H9 (cell line): ENCODE measurements around the gene RHCE. TPM values are rescaled to one million over a fixed set of nuclear protein-coding genes. Genes with fewer than 3 reads are reported as not detected.
"Not testable (repeated sequence)": the region's sequence is repeated elsewhere in the genome, so short reads cannot be mapped to it uniquely, and the experiment has no call there.

ENCODE experiments used
- DNase-seq: peaks from one replicate; pipeline ENCODE4 v3.0.0-alpha.2; 2017
- H2AFZ ChIP-seq: one replicate; pipeline ENCODE4 v1.6.1; 2013; ENCODE audit warnings: mild to moderate bottlenecking, low read length, control low read depth, moderate library complexity
- H2AK5ac ChIP-seq: 2 replicates; pipeline ENCODE4 v1.6.1; 2013; ENCODE audit warnings: low read length, control low read depth, mixed read lengths; ENCODE audit not compliant: insufficient read length
- H2BK120ac ChIP-seq: one replicate; pipeline ENCODE4 v1.6.1; 2013; ENCODE audit warnings: low read depth, mild to moderate bottlenecking, low read length, control low read depth, inconsistent platforms; ENCODE audit not compliant: poor library complexity, severe bottlenecking
- H2BK12ac ChIP-seq: 2 replicates; pipeline ENCODE4 v1.6.1; 2013; ENCODE audit warnings: low read length, control low read depth, mixed read lengths, low read depth; ENCODE audit not compliant: insufficient read length
- H2BK15ac ChIP-seq: 2 replicates; pipeline ENCODE4 v1.6.1; 2013; ENCODE audit warnings: low read depth, low read length, control low read depth
- H2BK20ac ChIP-seq: one replicate; pipeline ENCODE4 v1.6.1; 2013; ENCODE audit warnings: low read depth, mild to moderate bottlenecking, low read length, control low read depth, inconsistent platforms; ENCODE audit not compliant: poor library complexity, severe bottlenecking
- H2BK5ac ChIP-seq: 2 replicates; pipeline ENCODE4 v1.6.1; 2013; ENCODE audit warnings: low read length, control low read depth, mixed read lengths; ENCODE audit not compliant: insufficient read length
- H3K14ac ChIP-seq: 2 replicates; pipeline ENCODE4 v1.6.1; 2013; ENCODE audit warnings: low read length, control low read depth; ENCODE audit not compliant: insufficient read depth
- H3K18ac ChIP-seq: 2 replicates; pipeline ENCODE4 v1.6.1; 2013; ENCODE audit warnings: low read depth, mild to moderate bottlenecking, mixed read lengths, low read length, control low read depth; ENCODE audit not compliant: insufficient read length
- H3K23ac ChIP-seq: 2 replicates; pipeline ENCODE4 v1.6.1; 2013; ENCODE audit warnings: low read length, control low read depth, mixed read lengths, low read depth; ENCODE audit not compliant: insufficient read length
- H3K23me2 ChIP-seq: 2 replicates; pipeline ENCODE4 v1.6.1; 2013; ENCODE audit warnings: low read depth, mild to moderate bottlenecking, mixed read lengths, low read length, control low read depth; ENCODE audit not compliant: insufficient read length, poor library complexity, severe bottlenecking
- H3K27ac ChIP-seq: 2 replicates; pipeline ENCODE4 v1.5.1; 2013; ENCODE audit warnings: low read length, control low read depth, mixed read lengths, low read depth; ENCODE audit not compliant: insufficient read length
- H3K27me3 ChIP-seq: 2 replicates; pipeline ENCODE4 v1.6.1; 2013; ENCODE audit warnings: low read length, control low read depth, inconsistent platforms; ENCODE audit not compliant: insufficient read depth
- H3K4ac ChIP-seq: 2 replicates; pipeline ENCODE4 v1.6.1; 2013; ENCODE audit warnings: low read depth, mild to moderate bottlenecking, control low read depth, inconsistent platforms, low read length, moderate library complexity
- H3K4me1 ChIP-seq: 2 replicates; pipeline ENCODE4 v1.6.1; 2013; ENCODE audit warnings: low read length, control low read depth, inconsistent platforms; ENCODE audit not compliant: insufficient read depth
- H3K4me2 ChIP-seq: 2 replicates; pipeline ENCODE4 v1.6.1; 2013; ENCODE audit warnings: low read length, control low read depth, mixed read lengths; ENCODE audit not compliant: insufficient read length, insufficient read depth
- H3K56ac ChIP-seq: 2 replicates; pipeline ENCODE4 v1.6.1; 2013; ENCODE audit warnings: low read depth, mild to moderate bottlenecking, mixed read lengths, low read length, control low read depth; ENCODE audit not compliant: insufficient read length
- H3K79me1 ChIP-seq: 2 replicates; pipeline ENCODE4 v1.6.1; 2013; ENCODE audit warnings: low read depth, mild to moderate bottlenecking, moderate library complexity, low read length, control low read depth, inconsistent platforms; ENCODE audit not compliant: insufficient read depth, poor library complexity, severe bottlenecking
- H3K79me2 ChIP-seq: 2 replicates; pipeline ENCODE4 v1.6.1; 2013; ENCODE audit warnings: low read length, control low read depth, inconsistent platforms; ENCODE audit not compliant: insufficient read depth
- H3K9ac ChIP-seq: 2 replicates; pipeline ENCODE4 v1.6.1; 2013; ENCODE audit warnings: low read length, control low read depth, mixed read lengths; ENCODE audit not compliant: insufficient read length; ENCODE audit errors: extremely low read depth
- H3K9me3 ChIP-seq: one replicate; pipeline ENCODE4 v1.6.1; 2013; ENCODE audit warnings: low read depth, low read length, inconsistent platforms; ENCODE audit not compliant: control insufficient read depth
- H3T11ph ChIP-seq: one replicate; pipeline ENCODE4 v1.6.1; 2013; ENCODE audit warnings: mild to moderate bottlenecking, low read length, control low read depth, inconsistent platforms
- H4K20me1 ChIP-seq: one replicate; pipeline ENCODE4 v1.6.1; 2013; ENCODE audit not compliant: control insufficient read depth, insufficient read length, insufficient read depth
- H4K5ac ChIP-seq: 2 replicates; pipeline ENCODE4 v1.6.1; 2013; ENCODE audit warnings: low read depth, mild to moderate bottlenecking, mixed read lengths, low read length, control low read depth; ENCODE audit not compliant: insufficient read length
- H4K8ac ChIP-seq: replicated peaks from 2 replicates; pipeline ENCODE4 v1.6.1; 2013; ENCODE audit warnings: low read length, control low read depth, mixed read lengths, low read depth; ENCODE audit not compliant: insufficient read length
- H4K91ac ChIP-seq: 2 replicates; pipeline ENCODE4 v1.6.1; 2013; ENCODE audit warnings: low read depth, mild to moderate bottlenecking, moderate library complexity, mixed read lengths, low read length, control low read depth; ENCODE audit not compliant: insufficient read length
- H3K27ac Mint-ChIP-seq, 3 experiments: 2 replicates in 2 of 3; 3 replicates in 1 of 3; pipeline ENCODE4 v1.8.0; 2020 to 2021; ENCODE audit warnings: mixed read lengths in 3 of 3, mild to moderate bottlenecking in 1 of 3, moderate library complexity in 1 of 3
- H3K27me3 Mint-ChIP-seq: 2 replicates; pipeline ENCODE4 v1.8.0; 2021; ENCODE audit warnings: low read depth, mild to moderate bottlenecking, moderate library complexity, mixed read lengths
- H3K36me3 Mint-ChIP-seq, 3 experiments: 2 replicates in 2 of 3; 3 replicates in 1 of 3; pipeline ENCODE4 v1.8.0; 2020 to 2021; ENCODE audit warnings: low read depth in 3 of 3, mixed read lengths in 3 of 3; ENCODE audit not compliant: insufficient read depth in 1 of 3
- H3K4me1 Mint-ChIP-seq, 2 experiments: 2 replicates each; pipeline ENCODE4 v1.8.0; 2020; ENCODE audit warnings: mixed read lengths in 2 of 2
- H3K4me3 Mint-ChIP-seq, 2 experiments: 2 replicates in 1 of 2; 3 replicates in 1 of 2; pipeline ENCODE4 v1.8.0; 2020 to 2021; ENCODE audit warnings: mild to moderate bottlenecking in 2 of 2, mixed read lengths in 2 of 2, moderate library complexity in 1 of 2
- H3K9me3 Mint-ChIP-seq, 2 experiments: 2 replicates in 1 of 2; 3 replicates in 1 of 2; pipeline ENCODE4 v1.8.0; 2020; ENCODE audit warnings: mild to moderate bottlenecking in 2 of 2, mixed read lengths in 2 of 2, moderate library complexity in 1 of 2
- WGBS: extraction: QIAGEN DNeasy Blood & Tissue Kit; methylation state at CpG from one replicate; pipeline ENCODE4 v1.1.7; 2013; ENCODE audit warnings: missing lambda C conversion rate, low lambda C conversion rate, mixed read lengths; ENCODE audit not compliant: insufficient read length; ENCODE audit errors: extremely low coverage; 5-methylcytosine and 5-hydroxymethylcytosine counted together
- total RNA-seq: library from RNA; stranded (reverse); gene quantifications from 2 replicates; pipeline ENCODE4 v1.2.1, GENCODE V29; 2021

RHCE gene
- total RNA-seq, 1 experiment from 2014 or later: 0.90 TPM

GRCh38 chr1:25324407-25324806 is 96.2 kb downstream of the RHCE start:
- no CpG with 5 or more reads among the region's 3 CpGs for WGBS
- not testable (repeated sequence) for H2BK5ac ChIP-seq, H3K9me3 ChIP-seq, H3K27ac ChIP-seq, H2AK5ac ChIP-seq, H3K36me3 Mint-ChIP-seq, DNase-seq, H2BK15ac ChIP-seq, H3K4ac ChIP-seq, H2BK20ac ChIP-seq, H4K8ac ChIP-seq, H3K79me2 ChIP-seq, H3K56ac ChIP-seq, H3K27ac Mint-ChIP-seq, H3K4me3 Mint-ChIP-seq, H3K27me3 ChIP-seq, H3T11ph ChIP-seq, H2AFZ ChIP-seq, H3K4me2 ChIP-seq, H3K9ac ChIP-seq, H4K91ac ChIP-seq, H3K18ac ChIP-seq, H3K9me3 Mint-ChIP-seq, H3K23me2 ChIP-seq, H3K14ac ChIP-seq, H2BK120ac ChIP-seq, H2BK12ac ChIP-seq, H4K20me1 ChIP-seq, H3K4me1 ChIP-seq, H3K23ac ChIP-seq, H4K5ac ChIP-seq, H3K79me1 ChIP-seq, H3K4me1 Mint-ChIP-seq, H3K27me3 Mint-ChIP-seq

- H2BK120ac ChIP-seq, H3K4me2 ChIP-seq, H3K18ac ChIP-seq, H3K9ac ChIP-seq, H4K20me1 ChIP-seq, H2BK20ac ChIP-seq, H3K4me1 Mint-ChIP-seq, H3K27me3 ChIP-seq, H3K23ac ChIP-seq, H3K4me1 ChIP-seq, H3T11ph ChIP-seq, H4K91ac ChIP-seq, H2AFZ ChIP-seq, H3K14ac ChIP-seq, DNase-seq, H2BK5ac ChIP-seq, H3K27me3 Mint-ChIP-seq, H3K27ac ChIP-seq, H4K8ac ChIP-seq, H2BK15ac ChIP-seq, H3K56ac ChIP-seq, H3K79me1 ChIP-seq, H3K36me3 Mint-ChIP-seq, H3K4ac ChIP-seq, H3K23me2 ChIP-seq, H3K9me3 Mint-ChIP-seq, H2BK12ac ChIP-seq, H2AK5ac ChIP-seq, H3K27ac Mint-ChIP-seq, H4K5ac ChIP-seq, H3K79me2 ChIP-seq, H3K9me3 ChIP-seq, H3K4me3 Mint-ChIP-seq: not testable (repeated sequence)
- WGBS: no CpG with 5 or more reads among the region's 9 CpGs
Measured at GRCh38 chr1:25322127-25322526, 98.5 kb downstream of the RHCE start.
